Neural crest cell (in vitro differentiated cells): Measurements from ENCODE around the gene ECI1. TPM values are rescaled to one million over a fixed set of nuclear protein-coding genes. Genes with fewer than 3 reads are reported as not detected.

Experiments
- DNase-seq: peaks from one replicate; pipeline ENCODE4 v3.0.0; 2021; ENCODE audit warnings: low read depth, mixed read lengths, low spot score
- H3K27ac Mint-ChIP-seq: one replicate; pipeline ENCODE4 v1.8.0; 2021; ENCODE audit warnings: mild to moderate bottlenecking, mixed read lengths; ENCODE audit not compliant: unreplicated experiment
- H3K27me3 Mint-ChIP-seq: 2 replicates; pipeline ENCODE4 v1.8.0; 2021; ENCODE audit warnings: low read depth, mild to moderate bottlenecking, mixed read lengths
- H3K36me3 Mint-ChIP-seq: 2 replicates; pipeline ENCODE4 v1.8.0; 2021; ENCODE audit warnings: low read depth, mild to moderate bottlenecking, mixed read lengths
- H3K4me1 Mint-ChIP-seq: 2 replicates; pipeline ENCODE4 v1.8.0; 2021; ENCODE audit warnings: mixed read lengths
- H3K4me3 Mint-ChIP-seq: one replicate; pipeline ENCODE4 v1.8.0; 2021; ENCODE audit warnings: mild to moderate bottlenecking, mixed read lengths
- H3K9me3 Mint-ChIP-seq: 2 replicates; pipeline ENCODE4 v1.8.0; 2021; ENCODE audit warnings: mixed read lengths
- CTCF ChIP-seq: fragments of 200-600 bp; sonication (generic); conservative IDR thresholded peaks from 2 replicates; pipeline ENCODE4 v1.5.0; 2021; ENCODE audit warnings: antibody characterized with exemption, mild to moderate bottlenecking
- total RNA-seq: library from RNA; stranded (reverse); gene quantifications from 2 replicates; pipeline ENCODE4 v1.2.1, GENCODE V29; 2021

Gene ECI1
- total RNA-seq, 1 donor from 2014 or later, result 79.2 TPM

GRCh38 chr16:2210386-2211365 lies 40.7 kb downstream of the ECI1 start, which contains the start of gene BRICD5:
TSS of gene BRICD5 (minus strand) at chr16:2210863. CDS start at chr16:2210833, 30 bp downstream.
- no peak for TF ChIP-seq CTCF
- DNase-seq, result no peak
- Mint-ChIP-seq H3K4me3 (peak within 1 kb of the TSS; percentile 94), H3K36me3 (peaks cover 9% of the 10 kb centered on the region), H3K27me3 (peaks cover 8% of the 10 kb centered on the region), H3K4me1 (peaks cover 40% of the 10 kb centered on the region), H3K9me3 (no peaks in the 10 kb centered on the region), H3K27ac (peak within 1 kb of the TSS; percentile 89)

DNA sequence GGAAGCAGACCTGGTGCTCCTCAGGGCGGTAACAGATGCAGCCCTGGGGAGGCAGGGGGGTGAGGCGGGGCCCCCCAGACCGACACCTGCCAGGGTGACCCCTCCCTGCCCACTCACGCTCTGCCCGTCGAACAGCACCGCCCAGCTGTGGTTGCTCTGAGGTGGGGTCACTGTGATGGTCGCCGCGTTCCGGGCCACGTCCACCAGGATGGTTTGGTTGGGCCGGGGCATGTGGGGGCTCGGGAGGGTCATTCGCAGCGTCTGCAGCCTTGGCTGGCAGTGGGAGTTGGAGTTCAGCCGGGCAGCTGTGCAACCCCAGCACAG lies 41.4 kb downstream of the ECI1 start:
- Mint-ChIP-seq H3K36me3 (peaks cover 9% of the 10 kb centered on the region), H3K27ac (no peak overlapping the region), H3K4me1 (peaks cover 36% of the 10 kb centered on the region), H3K4me3 (no peak overlapping the region), H3K27me3 (peaks cover 8% of the 10 kb centered on the region), H3K9me3 (no peaks in the 10 kb centered on the region)
- DNase-seq, result no peak
- TF ChIP-seq CTCF, result no peak

DNA sequence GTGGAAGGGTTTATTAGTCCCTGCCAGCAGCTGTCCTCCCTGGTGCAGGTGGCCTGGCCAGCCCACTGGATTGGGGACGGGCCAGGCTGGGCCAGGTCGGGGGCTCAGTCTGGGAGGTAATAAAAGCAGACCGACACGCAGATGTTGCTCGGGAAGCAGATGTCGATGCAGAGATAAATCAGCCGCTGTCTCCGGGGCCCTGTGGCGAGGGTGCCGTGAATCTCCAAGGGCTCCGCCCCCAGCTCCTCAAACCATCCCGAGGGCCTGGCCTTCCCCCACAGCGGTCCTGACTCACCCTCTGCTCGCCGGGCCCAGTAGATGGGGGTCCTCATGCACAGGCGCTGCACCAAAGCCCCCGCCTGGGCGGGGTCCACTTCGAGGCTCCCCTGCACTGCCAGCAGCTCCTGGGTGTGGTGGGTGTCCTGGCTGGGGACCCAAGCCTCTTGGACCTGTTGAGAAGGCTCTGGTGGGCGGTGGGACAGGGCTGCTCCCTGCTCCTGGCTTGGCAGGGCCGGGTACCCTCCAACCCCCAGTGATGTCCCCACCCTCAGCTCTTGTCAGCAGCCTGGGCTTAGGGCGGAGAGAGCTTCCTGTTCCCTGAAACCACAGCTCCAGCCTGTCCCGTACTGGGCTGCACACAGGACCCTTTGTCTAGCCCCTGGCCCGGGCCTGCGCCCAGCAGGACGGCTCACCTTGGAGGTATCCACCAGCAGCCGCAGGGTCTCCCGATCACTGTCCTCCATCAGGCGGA lies 42.0 kb downstream of the ECI1 start:
- H3K36me3 Mint-ChIP-seq, result peaks cover 9% of the 10 kb centered on the region
- TF ChIP-seq CTCF, result no peak
- peaks cover 40% of the 10 kb centered on the region for H3K4me1 Mint-ChIP-seq
- H3K27me3 Mint-ChIP-seq, result peaks cover 5% of the 10 kb centered on the region
- H3K9me3 Mint-ChIP-seq, result no peaks in the 10 kb centered on the region
- no peak overlapping the region for H3K27ac Mint-ChIP-seq
- DNase-seq, result no peak
- no peak overlapping the region for H3K4me3 Mint-ChIP-seq

DNA sequence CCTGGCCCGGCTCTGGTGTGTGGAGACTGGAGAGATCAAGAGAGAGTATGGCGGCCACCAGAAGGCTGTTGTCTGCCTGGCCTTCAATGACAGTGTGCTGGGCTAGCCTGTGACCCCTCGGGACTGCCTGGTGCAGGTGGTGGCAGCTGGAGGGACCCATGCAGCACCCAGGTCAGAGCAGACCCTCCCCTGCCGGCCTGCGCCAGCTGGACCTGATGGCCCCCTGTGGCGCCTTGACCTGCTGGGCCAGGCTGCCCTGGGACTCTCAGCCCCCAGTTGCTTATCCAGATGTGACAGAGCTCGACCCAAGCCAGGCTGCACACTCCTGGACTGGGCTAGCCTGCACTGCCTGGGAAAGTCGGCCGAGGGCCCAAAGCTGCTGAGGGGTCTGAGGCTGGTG lies 42.6 kb downstream of the ECI1 start:
- no peak for TF ChIP-seq CTCF
- Mint-ChIP-seq H3K9me3 (no peaks in the 10 kb centered on the region), H3K4me1 (peaks cover 42% of the 10 kb centered on the region), H3K27ac (no peak overlapping the region), H3K27me3 (peaks cover 5% of the 10 kb centered on the region), H3K4me3 (no peak overlapping the region), H3K36me3 (peaks cover 9% of the 10 kb centered on the region)
- no peak for DNase-seq

DNA sequence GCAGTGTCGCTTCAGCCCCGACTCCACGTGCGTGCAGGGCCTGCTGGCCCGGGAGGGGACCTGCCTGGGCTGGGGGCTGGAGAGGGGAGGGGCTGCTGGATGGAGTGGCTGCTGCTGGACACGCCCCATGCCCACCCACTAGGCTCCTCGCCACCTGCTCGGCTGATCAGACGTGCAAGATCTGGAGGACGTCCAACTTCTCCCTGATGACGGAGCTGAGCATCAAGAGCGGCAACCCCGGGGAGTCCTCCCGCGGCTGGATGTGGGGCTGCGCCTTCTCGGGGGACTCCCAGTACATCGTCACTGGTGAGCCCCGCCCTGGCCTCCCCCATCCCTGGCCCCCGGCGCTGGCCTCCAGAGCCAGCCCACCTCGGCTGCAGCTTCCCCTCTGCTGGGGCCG lies 43.1 kb downstream of the ECI1 start:
- H3K9me3 Mint-ChIP-seq, result no peaks in the 10 kb centered on the region
- DNase-seq, result no peak
- H3K27ac Mint-ChIP-seq, result no peak overlapping the region
- peaks cover 4% of the 10 kb centered on the region for H3K27me3 Mint-ChIP-seq
- peaks cover 42% of the 10 kb centered on the region for H3K4me1 Mint-ChIP-seq
- H3K36me3 Mint-ChIP-seq, result peaks cover 7% of the 10 kb centered on the region
- H3K4me3 Mint-ChIP-seq, result peak overlapping the region; percentile 87
- TF ChIP-seq CTCF, result no peak
